Stimulated activated naive B cell treated with anti-CD40 and anti-IgM and Interleukin-4, amounts not matched to agents 10 μg/mL and 1 μg/mL and 100 μg/mL, for 72 hours (primary cell): Measurements from ENCODE around the gene HOXD12.

ENCODE experiments used
- ATAC-seq, 2 donors: fragments of 150-1000 bp; cut with Tn5 transposase; replicated peaks; 2 replicates each; pipeline ENCODE4 v1.10.0; 2021; ENCODE audit warnings: moderate library complexity in 1 of 2
- DNase-seq: peaks from one replicate; pipeline ENCODE4 v3.0.0; 2021
- H3K27ac Mint-ChIP-seq: one replicate; pipeline ENCODE4 v1.8.0; 2022; ENCODE audit warnings: mild to moderate bottlenecking, mixed read lengths
- H3K27me3 Mint-ChIP-seq, 2 donors: one replicate each; pipeline ENCODE4 v1.8.0; 2022; ENCODE audit warnings: mixed read lengths in 2 of 2
- H3K36me3 Mint-ChIP-seq, 2 donors: one replicate each; pipeline ENCODE4 v1.8.0; 2022; ENCODE audit warnings: mixed read lengths in 2 of 2, mild to moderate bottlenecking in 1 of 2
- H3K4me1 Mint-ChIP-seq, 2 donors: one replicate each; pipeline ENCODE4 v1.8.0; 2022; ENCODE audit warnings: mixed read lengths in 2 of 2, mild to moderate bottlenecking in 1 of 2
- H3K4me3 Mint-ChIP-seq, 2 donors: one replicate each; pipeline ENCODE4 v1.8.0; 2022; ENCODE audit warnings: mild to moderate bottlenecking in 2 of 2, mixed read lengths in 2 of 2, moderate library complexity in 1 of 2
- H3K9me3 Mint-ChIP-seq, 2 donors: one replicate each; pipeline ENCODE4 v1.8.0; 2022; ENCODE audit warnings: mixed read lengths in 2 of 2, mild to moderate bottlenecking in 1 of 2

HOXD12 gene

DNA sequence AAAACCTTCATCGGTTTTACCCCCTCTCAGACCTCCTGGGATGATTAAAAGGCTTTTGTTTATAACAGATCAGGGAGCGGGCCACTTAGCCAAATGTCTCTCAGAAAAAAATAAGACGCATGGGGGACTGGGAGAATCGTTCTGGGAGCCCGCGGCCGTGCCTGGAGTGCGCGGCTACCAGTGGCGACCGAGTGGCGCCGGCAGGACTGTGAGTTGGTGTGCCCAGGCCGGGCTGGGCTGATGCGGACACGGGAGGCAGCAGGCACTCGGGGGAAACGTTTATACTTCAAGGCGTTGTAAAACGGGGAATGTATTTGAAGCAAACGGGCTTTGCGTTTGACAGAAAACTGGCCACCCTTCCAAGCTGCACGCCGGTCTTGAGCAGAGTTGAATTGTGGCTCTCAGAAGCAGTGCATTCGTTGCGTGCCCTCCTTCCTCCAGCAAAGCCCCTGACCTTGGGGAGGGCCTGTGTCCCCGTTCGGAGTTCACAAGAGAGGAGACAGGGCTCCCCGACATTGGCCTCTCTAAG lies 12.3 kb downstream of the HOXD12 start:
- peak overlapping the region; percentile 51 for H3K27ac Mint-ChIP-seq
- H3K27me3 Mint-ChIP-seq: peaks cover 63 to 74% of the 10 kb centered on the region in 2 donors
- H3K4me1 Mint-ChIP-seq: peaks cover 7 to 15% of the 10 kb centered on the region in 2 donors
- ATAC-seq (no peak), DNase-seq (no peak)
- H3K36me3 Mint-ChIP-seq: peaks cover 0 to 2% of the 10 kb centered on the region in 2 donors
- H3K9me3 Mint-ChIP-seq: peaks cover 0 to 2% of the 10 kb centered on the region in 2 donors
- H3K4me3 Mint-ChIP-seq: peak overlapping the region in 1 of 2 donors; percentile 13

DNA sequence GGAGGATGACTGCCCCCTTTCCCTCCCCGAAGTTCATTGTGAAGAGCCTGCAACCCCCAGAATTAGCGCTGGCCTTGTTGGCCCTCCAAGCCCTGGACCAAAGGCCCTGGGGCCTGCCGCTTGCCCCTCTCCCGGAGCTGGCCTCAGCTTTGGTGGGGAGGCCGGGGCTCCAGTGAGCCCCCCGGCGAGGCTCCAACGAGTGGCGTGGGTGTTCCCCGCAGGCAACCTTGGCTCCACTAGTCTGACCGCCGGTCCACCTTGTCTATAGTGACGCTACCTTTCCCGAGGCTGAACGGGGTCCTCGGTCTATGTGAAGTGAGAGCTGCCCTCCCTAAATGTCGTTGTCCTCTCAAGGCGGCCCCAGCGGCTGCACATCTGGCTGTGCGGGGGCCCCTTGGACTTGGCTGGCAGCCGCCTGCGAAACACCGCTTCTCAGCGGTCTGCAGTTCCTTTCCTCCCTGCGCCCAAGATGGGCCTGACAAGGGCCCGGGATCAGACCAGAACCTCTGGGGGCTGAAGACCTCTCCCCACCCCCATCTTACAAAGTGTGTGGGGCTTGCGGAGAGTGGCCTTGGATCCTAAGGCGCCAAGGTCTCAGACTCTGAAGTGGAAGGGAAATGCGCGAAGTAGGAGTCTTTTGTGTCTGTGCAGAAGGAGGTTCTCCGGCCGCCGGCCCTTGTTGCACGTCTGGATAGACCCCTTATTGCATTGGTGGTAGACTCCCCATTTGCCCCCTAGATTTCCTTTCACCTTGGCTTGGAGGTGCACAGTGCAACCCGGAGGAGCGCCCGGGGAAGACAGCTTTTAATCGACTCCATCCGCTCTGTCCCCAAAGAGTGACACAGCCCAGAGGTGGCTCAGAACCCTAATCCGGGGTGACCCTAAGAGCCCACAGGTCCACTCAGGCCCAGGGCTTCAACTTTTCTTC lies 13.0 kb downstream of the HOXD12 start:
- peak overlapping the region; percentile 6 to 8 for H3K4me3 Mint-ChIP-seq
- H3K27ac Mint-ChIP-seq: peak overlapping the region; percentile 56
- DNase-seq (no peak), ATAC-seq (no peak)
- peaks cover 0 to 2% of the 10 kb centered on the region in 2 donors for H3K36me3 Mint-ChIP-seq
- H3K4me1 Mint-ChIP-seq: peaks cover 7 to 15% of the 10 kb centered on the region in 2 donors
- peaks cover 66 to 76% of the 10 kb centered on the region in 2 donors for H3K27me3 Mint-ChIP-seq
- peaks cover 0 to 2% of the 10 kb centered on the region in 2 donors for H3K9me3 Mint-ChIP-seq

DNA sequence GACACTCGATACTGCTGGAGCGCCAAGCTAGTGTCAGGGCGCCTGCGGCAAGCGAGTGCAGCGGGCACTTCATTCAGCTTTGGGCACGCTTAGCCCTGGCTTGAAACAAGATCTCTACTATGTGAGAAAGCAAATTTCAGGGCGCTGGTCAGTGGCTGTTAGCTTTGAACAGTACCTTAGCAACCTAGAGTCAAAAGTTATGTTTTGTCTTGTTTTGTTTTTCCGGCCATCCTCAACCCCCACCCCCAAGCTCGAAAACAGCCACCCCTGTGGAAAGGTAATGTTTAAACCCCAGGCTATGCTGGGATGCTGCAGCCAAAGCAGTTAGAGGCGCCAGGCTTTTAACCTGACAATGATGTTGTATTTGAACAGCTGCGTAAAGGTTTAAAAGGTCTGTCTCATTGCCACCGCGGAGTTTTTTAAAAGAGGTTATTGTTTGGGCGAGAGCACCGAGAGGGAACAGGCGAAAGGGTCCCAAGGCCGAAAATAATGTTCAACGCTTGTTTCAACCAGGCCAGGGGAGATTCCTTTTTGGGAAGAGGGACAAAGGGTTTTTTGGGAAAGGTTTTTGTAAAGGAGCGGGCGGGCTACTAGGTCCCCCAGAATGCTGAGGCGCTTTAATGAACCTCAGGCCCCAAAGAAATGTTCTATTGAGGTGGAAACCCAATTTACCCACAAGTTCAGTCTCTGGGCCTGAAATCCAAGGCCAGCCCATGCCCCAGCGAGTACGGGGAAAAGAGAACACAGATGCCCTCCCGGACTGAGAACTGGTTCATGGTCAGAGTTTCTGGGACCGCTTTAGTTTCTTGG lies 14.7 kb downstream of the HOXD12 start:
- H3K36me3 Mint-ChIP-seq: peaks cover 0 to 2% of the 10 kb centered on the region in 2 donors
- peaks cover 8 to 11% of the 10 kb centered on the region in 2 donors for H3K4me1 Mint-ChIP-seq
- DNase-seq: no peak
- no peak for ATAC-seq
- H3K4me3 Mint-ChIP-seq: no peak overlapping the region
- H3K9me3 Mint-ChIP-seq: peaks cover 0 to 2% of the 10 kb centered on the region in 2 donors
- H3K27ac Mint-ChIP-seq: peak overlapping the region; percentile 26
- H3K27me3 Mint-ChIP-seq: peaks cover 73 to 83% of the 10 kb centered on the region in 2 donors

DNA sequence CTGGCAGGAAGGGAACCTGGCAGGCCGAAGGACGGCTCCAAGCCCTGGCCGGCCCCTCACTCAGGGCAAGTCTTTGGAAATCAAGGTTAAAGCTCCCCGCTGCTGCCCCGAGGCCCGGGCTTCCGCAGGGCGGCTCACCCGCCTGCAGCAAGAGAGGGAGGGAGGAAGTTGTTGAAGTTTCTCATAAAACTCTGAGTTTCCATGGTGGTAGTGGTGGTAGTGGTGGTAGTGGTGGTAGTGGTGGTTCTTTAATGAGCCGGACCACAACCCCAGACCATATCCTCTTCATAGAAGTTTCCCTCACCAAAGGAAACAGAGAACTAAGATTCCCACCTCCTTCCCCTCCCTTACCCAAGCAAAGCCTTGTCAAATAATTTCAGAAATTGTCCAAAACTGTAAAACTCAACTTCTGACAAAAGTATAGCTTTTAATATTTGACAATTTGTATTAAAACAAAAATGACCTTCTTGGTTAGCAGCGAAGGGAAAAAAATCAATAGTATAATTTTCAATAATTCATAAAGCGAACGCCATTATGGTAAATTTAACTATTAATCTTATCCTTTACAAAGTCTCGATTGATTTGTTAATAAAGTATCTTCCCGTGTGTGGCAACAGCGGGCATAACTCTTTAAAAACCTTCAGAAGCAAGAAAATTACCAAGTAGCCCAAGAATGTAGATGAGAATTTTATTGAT lies 15.5 kb downstream of the HOXD12 start:
- Mint-ChIP-seq H3K4me1 (peaks cover 8 to 11% of the 10 kb centered on the region in 2 donors), H3K4me3 (no peak overlapping the region), H3K27me3 (peaks cover 75 to 83% of the 10 kb centered on the region in 2 donors), H3K9me3 (peaks cover 0 to 2% of the 10 kb centered on the region in 2 donors), H3K27ac (no peak overlapping the region), H3K36me3 (peaks cover 0 to 2% of the 10 kb centered on the region in 2 donors)
- DNase-seq (no peak), ATAC-seq (no peak)

DNA sequence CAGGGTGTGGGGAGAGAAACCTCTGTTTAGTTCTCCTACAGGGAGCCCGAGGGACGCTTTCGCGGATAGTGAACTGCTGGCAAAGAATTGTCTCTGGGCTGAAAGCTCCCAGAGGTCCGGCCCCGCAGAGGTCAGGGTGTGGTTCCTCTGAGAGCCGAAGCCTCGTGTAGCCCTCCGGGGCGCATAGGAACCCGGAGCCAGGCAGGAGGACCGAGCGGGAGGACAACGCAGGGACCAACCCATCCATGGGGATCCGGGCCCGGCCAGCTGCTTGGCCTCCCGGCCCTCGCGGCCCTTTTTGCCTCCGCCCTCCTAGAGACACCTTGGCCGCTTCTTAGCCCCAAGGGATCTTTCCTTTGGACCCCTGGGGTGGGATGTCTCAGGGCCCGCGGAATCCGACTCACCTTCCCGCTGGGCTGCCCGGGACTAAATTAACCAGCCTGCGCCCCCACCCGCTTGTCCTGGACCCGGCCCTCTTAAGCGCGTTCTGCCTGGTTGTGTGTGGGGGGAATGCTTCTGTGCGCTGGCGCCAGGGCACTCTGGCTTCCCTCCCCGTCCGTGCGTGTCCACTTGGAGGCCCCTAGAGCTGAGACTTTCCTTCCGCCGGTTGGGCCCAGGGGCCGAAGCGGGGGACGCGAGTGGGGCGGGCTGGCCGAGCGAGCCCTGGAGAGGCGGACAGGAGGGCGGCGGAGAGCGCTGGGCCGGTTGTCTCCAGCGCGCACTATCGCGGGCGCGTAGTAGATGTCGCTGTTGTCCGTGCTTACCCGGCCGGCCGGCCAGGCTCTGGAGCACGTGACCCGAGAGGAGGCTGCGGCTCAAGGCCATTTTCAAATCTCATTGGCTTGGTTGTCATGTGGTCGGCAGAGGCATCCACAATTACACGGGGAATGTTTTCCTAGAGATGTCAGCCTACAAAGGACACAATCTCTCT lies 16.6 kb downstream of the HOXD12 start, which contains the start of gene HOXD10:
Gene HOXD10, plus strand, starts transcription at position 896 of the 931 bp plus-strand sequence. CDS start 56 bp downstream, outside the sequence.
- Mint-ChIP-seq H3K27me3 (peaks cover 80 to 92% of the 10 kb centered on the region in 2 donors), H3K9me3 (peaks cover 0 to 2% of the 10 kb centered on the region in 2 donors), H3K27ac (peak within 1 kb of the TSS; percentile 72), H3K36me3 (peaks cover 0 to 2% of the 10 kb centered on the region in 2 donors), H3K4me3 (no peak within 1 kb of the TSS), H3K4me1 (peaks cover 8 to 9% of the 10 kb centered on the region in 2 donors)
- ATAC-seq (no peak), DNase-seq (no peak)

DNA sequence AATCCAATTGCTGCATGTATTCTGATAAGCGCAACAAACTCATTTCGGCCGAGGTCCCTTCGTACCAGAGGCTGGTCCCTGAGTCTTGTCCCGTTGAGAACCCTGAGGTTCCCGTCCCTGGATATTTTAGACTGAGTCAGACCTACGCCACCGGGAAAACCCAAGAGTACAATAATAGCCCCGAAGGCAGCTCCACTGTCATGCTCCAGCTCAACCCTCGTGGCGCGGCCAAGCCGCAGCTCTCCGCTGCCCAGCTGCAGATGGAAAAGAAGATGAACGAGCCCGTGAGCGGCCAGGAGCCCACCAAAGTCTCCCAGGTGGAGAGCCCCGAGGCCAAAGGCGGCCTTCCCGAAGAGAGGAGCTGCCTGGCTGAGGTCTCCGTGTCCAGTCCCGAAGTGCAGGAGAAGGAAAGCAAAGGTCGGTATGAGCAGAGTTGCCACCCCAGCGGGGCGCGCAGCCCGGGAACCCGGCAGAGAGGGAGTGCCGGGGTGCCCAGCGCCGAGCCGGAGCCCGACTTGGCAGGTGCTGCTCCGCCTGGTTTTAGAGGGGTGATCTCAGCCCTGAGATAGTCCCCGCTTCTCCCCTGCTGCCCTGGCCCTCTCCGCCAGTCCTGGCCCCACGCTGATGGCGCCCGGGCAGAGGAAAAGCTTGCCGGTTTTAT lies 17.7 kb downstream of the HOXD12 start:
- H3K27ac Mint-ChIP-seq: peak overlapping the region; percentile 72
- peaks cover 0 to 2% of the 10 kb centered on the region in 2 donors for H3K9me3 Mint-ChIP-seq
- peaks cover 0 to 4% of the 10 kb centered on the region in 2 donors for H3K36me3 Mint-ChIP-seq
- DNase-seq: no peak
- no peak overlapping the region for H3K4me3 Mint-ChIP-seq
- peaks cover 5 to 7% of the 10 kb centered on the region in 2 donors for H3K4me1 Mint-ChIP-seq
- peaks cover 77 to 86% of the 10 kb centered on the region in 2 donors for H3K27me3 Mint-ChIP-seq
- no peak for ATAC-seq

DNA sequence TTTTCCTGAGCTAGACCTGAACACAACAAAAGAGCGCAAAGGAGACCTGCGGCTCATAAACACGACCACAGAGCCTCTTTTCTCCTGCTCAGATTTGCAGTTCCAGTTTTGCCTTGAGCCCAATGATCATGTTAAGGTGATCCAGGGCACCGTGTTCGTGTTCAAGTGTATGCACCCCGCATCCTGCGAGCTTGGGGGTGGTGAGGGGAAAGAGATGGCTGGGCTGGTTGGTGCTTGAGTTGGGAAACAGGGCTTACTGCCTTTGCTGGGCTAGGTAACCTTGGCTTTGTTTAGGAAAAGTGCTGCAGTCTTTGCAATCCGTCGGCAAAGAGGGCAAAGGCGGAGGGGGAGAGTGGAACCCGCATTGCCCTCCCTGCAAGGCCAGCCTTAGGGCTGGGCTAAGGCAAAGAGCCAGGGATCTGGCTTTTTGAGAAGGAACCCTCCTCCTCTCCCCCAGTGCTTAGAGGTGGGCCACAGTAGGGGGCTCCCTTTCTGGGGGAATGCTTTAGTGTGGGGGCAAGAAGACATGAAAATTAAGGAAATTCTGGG lies 18.3 kb downstream of the HOXD12 start:
- peaks cover 6 to 12% of the 10 kb centered on the region in 2 donors for H3K4me1 Mint-ChIP-seq
- peaks cover 0 to 4% of the 10 kb centered on the region in 2 donors for H3K36me3 Mint-ChIP-seq
- no peak overlapping the region for H3K4me3 Mint-ChIP-seq
- no peak overlapping the region for H3K27ac Mint-ChIP-seq
- ATAC-seq (no peak), DNase-seq (no peak)
- H3K9me3 Mint-ChIP-seq: peaks cover 0 to 2% of the 10 kb centered on the region in 2 donors
- peaks cover 71 to 80% of the 10 kb centered on the region in 2 donors for H3K27me3 Mint-ChIP-seq

DNA sequence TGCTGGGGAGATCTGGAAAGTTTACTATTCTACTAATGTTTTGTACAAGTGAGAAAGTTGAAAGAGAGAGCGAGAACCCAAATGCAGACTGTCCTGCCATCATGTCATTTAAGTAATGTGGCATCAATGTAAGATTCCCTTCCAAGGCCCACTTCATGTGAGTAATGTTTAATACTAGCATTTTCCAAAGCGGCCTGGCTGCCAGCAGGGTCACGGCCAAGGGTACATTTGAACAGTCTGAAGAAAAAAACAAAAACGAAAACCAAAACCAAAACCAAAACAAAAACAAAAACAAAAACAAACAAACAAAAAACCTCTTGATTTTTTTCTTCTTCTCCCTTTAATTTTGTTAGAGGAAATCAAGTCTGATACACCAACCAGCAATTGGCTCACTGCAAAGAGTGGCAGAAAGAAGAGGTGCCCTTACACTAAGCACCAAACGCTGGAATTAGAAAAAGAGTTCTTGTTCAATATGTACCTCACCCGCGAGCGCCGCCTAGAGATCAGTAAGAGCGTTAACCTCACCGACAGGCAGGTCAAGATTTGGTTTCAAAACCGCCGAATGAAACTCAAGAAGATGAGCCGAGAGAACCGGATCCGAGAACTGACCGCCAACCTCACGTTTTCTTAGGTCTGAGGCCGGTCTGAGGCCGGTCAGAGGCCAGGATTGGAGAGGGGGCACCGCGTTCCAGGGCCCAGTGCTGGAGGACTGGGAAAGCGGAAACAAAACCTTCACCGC lies 19.2 kb downstream of the HOXD12 start:
- Mint-ChIP-seq H3K4me3 (peak overlapping the region in 1 of 2 donors; percentile 29), H3K27ac (no peak overlapping the region), H3K27me3 (peaks cover 69 to 82% of the 10 kb centered on the region in 2 donors), H3K36me3 (peaks cover 0 to 4% of the 10 kb centered on the region in 2 donors), H3K9me3 (peaks cover 0 to 2% of the 10 kb centered on the region in 2 donors), H3K4me1 (peaks cover 8 to 14% of the 10 kb centered on the region in 2 donors)
- DNase-seq (no peak), ATAC-seq (no peak)

DNA sequence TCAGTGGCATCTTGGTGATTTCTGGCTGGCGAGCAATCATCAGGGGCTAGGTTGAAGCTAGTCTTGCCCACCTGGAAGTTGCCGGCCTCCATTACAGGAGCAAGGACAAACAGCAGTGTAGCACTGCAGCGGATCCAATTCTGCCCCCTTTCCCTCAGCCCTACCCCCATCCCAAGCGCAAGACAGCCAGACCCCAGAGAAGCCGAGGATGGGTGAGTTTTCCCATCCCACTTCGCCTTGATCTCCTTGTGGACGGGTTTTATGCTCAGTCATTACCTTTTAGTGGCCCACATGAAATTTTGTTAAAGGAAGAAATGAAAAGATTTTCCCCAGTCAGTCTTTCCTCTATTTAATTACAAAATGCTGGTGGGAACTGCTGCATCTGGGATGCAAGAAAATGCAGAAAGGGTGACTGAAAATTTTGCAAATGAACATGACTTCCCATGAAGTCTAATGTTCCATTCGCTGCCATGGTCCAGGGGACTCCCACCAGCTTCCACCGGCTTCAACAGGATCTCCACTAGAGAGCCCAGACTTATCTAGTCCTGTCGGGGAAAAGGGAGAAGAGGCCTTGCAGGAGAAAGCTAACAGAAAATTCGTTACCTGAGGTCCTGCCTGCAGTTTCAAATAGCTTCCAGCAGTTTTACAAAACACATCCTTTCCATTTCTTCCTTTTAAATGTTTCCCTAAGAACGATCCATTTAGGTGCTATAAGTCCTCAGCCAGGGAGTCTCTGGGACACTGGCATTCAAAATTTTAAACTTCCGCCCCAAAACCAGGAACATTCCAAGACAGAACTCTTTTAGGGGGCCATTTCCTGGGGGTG lies 21.0 kb downstream of the HOXD12 start:
- Mint-ChIP-seq H3K27me3 (peaks cover 78 to 86% of the 10 kb centered on the region in 2 donors), H3K9me3 (peaks cover 0 to 2% of the 10 kb centered on the region in 2 donors), H3K36me3 (peaks cover 0 to 4% of the 10 kb centered on the region in 2 donors), H3K4me1 (peaks cover 12 to 22% of the 10 kb centered on the region in 2 donors), H3K27ac (peak overlapping the region; percentile 51), H3K4me3 (no peak overlapping the region)
- no peak for DNase-seq
- ATAC-seq: no peak

DNA sequence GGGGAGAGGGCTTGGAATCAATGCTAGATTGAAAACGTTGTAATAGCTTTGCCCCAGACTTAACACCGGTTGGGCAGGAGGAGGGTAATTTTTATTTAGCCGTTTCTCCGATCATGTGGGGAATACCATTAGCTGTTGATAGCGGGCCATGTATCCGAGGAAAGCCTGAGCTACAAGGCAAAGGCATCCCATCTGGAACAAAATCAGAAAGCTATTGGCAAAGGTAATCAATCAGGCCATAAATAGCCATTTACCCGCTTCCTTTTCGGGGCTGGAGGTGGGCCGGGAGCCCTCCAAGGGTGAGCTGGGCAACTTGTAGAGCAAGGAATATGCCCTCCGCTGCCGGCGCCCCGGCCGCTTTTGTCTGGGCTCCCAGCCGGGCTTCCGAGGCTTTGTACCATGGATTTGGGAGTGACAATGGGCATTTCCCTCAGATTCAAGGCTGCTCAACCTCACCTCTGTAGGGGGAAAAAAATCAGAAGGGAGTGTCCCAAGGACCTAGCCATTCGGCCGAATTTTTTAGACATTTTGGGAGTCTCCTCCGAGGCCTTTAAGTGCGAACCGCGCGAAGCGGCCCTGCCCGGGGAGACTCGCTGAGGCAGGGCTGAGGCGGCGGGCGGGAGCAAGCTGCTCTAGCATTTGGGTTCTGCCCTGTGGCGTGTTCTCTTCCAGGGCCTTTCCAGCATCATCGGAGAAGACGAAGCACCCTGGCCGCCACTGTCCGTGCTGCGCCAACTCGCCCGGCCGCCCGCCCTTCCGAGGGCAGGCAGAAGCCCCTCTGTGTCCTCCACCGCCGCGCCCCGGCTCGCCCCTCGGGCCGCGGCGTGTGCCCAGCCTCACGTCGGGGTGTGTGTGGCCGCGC lies 21.8 kb downstream of the HOXD12 start:
- DNase-seq: no peak
- Mint-ChIP-seq H3K36me3 (peaks cover 0 to 2% of the 10 kb centered on the region in 2 donors), H3K4me1 (peaks cover 10 to 19% of the 10 kb centered on the region in 2 donors), H3K9me3 (peaks cover 0 to 2% of the 10 kb centered on the region in 2 donors), H3K27me3 (peaks cover 77 to 84% of the 10 kb centered on the region in 2 donors), H3K27ac (peak overlapping the region; percentile 51), H3K4me3 (peak overlapping the region in 1 of 2 donors; percentile 14)
- no peak for ATAC-seq
